ENCODE data around the gene TOM1.
A peak's percentile ranks its signal among the peaks of the same experiment; 100 is the strongest.
"Not testable (repeated sequence)": the region's sequence is repeated elsewhere in the genome, so short reads cannot be mapped to it uniquely, and the experiment has no call there.

TOM1 gene

GRCh38 chr22:35348026-35348590, 48.4 kb downstream of the TOM1 start:
- DNase-seq = no peak

- no peak for DNase-seq
Observed at GRCh38 chr22:35348703-35349102, 49.0 kb downstream of the TOM1 start.

GRCh38 chr22:35349368-35349703, 49.6 kb downstream of the TOM1 start:
- no peak for DNase-seq

GRCh38 chr22:35349704-35350538, 50.2 kb downstream of the TOM1 start:
- no peak for DNase-seq

DNA sequence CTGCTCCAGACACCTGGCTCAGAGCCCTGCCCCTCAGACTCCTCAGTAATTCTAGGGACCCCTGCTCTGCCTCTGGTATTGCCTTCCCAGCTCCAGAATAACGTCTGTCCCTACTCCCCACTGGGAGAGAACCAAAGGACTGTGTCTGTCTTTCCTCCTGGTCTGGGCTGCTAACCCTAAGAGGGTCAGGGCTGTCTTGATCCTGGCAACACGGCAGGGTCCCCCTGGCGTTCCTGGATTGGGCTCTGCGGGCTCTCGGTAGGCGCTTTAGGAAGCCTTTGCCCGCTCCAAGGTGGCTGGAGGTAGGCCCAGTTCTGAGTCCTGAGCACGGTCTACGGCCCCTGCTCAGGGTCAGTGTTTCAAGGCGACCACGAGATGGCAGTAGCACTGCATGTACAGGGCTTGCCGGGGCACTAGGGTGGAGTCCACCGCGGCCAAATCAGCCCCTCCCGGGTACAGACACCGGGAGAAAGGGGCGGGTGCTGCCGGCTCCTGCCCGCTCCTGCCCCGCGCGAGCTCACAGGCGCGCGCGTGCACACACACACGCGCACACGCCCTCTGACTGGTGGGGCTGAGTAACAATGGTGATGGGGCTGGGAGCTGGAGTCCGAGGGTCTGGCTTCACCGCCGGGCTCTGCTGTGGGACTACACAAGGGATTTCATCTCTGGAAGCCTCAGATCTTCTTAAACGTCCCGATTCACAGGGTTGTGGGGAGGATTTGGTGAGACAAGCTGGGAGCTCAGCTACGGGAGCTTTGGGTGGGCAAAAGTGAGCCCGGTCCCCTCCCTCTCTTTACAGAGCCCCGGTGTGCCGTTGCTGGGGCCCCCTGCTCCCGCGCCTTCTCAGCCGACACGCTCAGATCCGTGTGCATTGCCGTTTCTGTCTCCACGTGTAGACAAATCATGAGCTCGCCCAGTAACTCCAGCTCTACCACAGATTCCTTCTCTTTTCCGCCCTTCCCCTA, 51.1 kb downstream of the TOM1 start:
- DNase-seq = peak; percentile 74 to 81

GRCh38 chr22:35352214-35353111, 52.8 kb downstream of the TOM1 start:
- DNase-seq = peak in 1 of 2 experiments; percentile 2

DNA sequence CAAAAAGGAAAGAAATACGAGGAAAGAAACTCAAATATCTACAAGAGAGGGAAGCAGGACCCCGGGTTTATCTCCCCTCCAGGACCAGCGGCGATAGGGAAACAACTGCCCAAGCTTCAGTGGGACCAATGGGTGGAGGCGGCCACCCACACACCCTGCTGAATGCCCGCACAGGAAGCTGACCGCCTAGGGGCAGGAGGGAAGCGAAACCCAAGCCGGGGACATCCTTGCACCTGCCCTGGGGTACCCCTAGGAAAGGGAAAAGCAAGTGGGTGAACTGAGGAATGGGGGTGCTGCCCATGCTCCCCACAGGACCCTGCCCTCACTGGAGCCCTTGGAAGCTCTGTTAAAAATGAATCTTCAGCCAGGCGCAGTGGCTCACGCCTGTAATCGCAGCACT, 53.6 kb downstream of the TOM1 start:
- DNase-seq = no peak

DNA sequence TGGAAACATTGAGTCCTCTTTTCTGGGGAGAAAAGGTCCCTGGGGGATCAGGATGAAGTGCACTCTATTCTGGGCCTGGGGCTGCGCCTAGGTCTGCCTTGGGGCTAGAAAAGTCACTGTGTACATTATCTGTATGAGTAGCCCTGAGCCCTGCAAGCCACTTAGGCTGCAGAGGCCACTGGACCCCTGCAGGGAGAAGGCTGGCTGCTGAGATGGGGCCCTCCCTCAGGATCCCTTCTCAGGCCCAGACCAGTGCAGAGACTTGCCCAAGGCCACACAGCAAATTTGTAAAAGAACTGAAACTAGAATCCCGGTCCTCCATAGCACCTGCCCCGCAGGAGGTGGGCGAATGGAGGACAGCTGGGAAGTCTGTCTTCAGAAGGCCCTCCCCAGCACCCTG, 54.4 kb downstream of the TOM1 start:
- DNase-seq = no peak

DNA sequence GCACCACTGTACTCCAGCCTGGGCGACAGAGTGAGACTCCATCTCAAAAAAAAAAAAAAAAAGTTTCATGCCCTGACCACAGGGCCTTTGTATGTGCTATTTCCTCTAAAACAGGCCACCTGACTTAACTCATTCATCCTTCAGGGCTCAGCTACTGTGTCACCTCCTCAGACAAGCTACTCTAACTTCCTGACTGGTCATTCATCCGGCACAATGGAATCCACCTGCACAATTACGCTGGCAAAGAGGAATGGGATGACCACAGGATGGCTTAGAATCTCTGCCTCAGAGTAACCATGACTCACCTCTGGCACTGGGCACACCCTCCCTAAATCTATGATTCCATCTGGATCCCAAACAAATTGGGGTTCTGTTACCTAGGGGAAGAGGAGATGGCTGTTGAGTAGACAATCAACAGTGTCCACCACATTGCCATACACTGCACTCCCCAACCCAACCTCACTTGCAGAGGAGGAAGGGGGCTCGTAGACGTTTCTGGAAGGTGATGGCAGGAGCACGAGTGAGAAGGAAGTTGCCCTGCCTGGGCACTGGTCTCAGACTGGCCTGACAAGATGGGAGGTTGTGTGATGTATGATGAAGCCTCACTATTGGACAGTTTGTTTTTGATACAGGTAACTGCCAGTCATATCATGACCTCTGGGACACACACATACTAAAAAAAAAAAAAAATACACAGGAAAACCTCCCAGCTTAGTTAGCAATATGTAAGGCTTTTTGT, 58.4 kb downstream of the TOM1 start:
- no peak for DNase-seq

GRCh38 chr22:35359380-35360065, 59.8 kb downstream of the TOM1 start:
- no peak for DNase-seq

DNA sequence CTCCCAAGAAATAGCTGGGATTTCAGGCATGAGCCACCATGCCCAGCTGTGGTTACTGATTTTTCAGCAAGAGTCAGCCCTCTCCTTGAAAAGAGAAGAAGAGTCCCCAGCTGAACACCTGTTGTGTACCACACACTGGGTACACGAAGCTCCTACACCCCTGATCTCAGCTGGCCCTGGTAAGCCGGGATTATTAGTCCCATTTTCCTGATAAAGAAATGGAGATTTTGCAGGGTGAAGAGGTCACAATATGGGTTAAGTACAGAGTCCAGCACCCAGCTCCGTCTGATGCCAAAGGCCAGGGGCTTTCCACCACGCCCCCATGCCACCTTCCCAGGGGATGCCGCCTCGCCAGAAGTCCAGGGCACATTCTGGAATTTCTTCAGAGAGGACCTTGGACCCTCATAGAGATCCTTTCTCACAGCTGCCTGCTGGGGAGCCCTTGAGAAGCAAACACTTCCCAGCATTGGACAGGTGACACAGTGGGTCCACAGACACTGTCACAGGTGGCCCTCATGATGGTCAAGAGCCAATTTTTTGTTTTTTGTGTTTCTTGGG, 61.4 kb downstream of the TOM1 start:
- DNase-seq = no peak

GRCh38 chr22:35363566-35364086, 63.9 kb downstream of the TOM1 start:
- DNase-seq = no peak

DNA sequence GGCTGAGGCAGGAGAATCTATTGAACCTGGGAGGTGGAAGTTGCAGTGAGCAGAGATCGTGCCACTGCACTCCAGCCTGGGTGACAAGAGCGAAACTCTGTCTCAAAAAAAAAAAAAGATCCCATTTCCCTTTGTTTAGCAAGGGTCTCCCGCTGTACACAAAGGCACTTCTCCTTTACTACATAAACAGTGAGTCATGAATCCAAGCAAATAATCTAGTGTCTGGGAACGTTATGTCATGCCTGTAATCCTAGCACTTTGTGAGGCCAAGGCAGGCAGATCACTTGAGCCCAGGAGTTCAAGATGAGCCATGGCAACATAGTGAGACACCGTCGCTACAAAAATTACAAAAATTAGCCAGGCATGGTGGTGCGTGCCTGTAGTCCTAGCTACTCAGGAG, 64.5 kb downstream of the TOM1 start:
- not testable (repeated sequence) for DNase-seq

DNA sequence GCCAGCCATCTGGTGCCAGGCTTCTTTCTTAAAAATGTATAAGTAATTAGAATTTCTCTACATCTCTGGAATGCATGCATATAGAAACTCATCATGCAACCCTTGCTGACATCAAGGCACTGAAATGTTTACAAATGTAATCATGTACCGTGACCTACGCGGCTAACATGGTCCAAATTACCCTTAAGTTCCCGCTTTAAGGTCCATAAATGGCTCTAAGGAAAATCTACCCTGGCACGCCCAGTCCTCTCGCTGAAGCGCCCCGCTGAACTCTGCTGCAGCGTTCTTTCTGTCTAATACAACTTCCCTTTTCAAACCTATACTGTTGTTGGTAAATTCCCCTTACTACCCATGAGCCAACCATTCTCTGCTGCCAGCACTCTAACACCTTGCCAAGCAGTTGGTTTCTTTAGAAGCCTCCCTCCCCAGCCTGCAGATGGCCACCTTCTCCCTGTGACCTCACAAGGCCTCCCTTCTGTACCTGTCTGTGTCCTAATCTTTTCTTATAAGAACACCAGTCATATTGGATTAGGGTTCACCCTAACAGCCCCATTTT, 67.7 kb downstream of the TOM1 start:
- DNase-seq = peak; percentile 72 to 84

GRCh38 chr22:35368386-35368785, 68.7 kb downstream of the TOM1 start:
- no peak for DNase-seq

DNA sequence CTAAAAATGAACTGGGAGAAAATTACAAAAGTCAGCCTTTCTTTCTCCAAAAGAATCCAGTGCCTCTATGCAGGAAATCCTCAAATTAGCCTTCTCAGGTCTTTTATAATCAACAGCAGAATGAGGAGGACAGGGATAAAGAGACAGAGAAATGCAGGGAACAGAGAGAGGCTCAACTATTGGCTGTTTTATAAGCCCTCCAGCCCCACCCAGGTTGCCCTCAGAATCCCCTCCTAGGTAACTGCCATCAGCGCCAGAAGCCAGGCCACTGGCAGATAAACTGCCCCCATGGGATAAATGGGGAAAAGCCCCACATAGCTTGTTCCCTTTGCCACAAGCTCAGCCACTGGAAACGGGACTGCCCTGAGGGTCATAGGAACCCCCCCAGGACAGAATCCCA, 70.3 kb downstream of the TOM1 start:
- DNase-seq = no peak

DNA sequence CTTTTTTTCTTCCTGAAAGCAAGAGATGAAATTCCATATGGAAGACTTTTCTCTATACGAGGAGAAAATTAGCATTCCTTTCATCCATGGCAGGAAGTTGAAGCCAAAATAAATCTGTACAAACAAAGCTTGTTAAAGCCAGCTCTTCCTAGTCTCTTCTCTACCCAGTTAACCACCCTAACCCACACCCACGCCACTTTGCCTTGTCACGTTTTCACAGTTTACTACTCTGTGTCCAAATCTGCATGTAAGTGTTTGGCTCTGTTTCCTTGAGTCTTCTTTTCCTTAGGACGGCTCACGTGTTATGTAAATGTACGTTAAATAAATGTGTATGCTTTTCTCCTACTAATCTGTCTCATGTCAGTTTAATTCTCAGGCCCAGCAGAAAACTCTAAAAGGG, 74.1 kb downstream of the TOM1 start:
- no peak for DNase-seq

DNA sequence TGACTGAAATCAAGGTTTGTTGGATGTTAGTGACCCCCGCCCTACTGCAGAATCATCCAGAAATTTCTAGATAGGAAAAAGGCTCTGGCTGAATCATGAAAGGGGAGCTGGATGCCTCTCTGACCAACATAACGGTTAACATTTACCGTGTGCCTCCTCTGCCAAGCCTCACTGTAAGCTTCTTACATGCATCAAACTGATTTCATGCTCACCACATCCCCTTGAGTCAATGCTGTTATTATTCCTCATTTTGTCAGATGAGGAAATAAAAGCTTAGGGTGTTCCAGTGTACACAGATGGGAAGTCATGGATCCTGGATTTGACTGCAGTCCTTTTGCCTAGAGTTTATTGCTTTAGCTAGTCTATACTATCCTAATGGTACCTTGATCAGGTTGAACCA, 75.3 kb downstream of the TOM1 start:
- peak; percentile 77 to 80 for DNase-seq

- no peak for DNase-seq
Observed at GRCh38 chr22:35375526-35375925, 75.8 kb downstream of the TOM1 start.

Measured in AML-193 (cell line).